Keratinocyte (primary cell): ENCODE data around the gene IL17REL. TPM values are rescaled to one million over a fixed set of nuclear protein-coding genes. Genes with fewer than 3 reads are reported as not detected.

Experiments used
- DNase-seq: peaks from one replicate; pipeline ENCODE4 v3.0.0-alpha.2; 2011; ENCODE audit warnings: low read depth, missing footprints, low spot score
- FAIRE-seq: peaks from 2 replicates; lab custom pipeline; 2011; peaks lifted over from hg19 to GRCh38; lab: Jason Lieb, UNC
- H2AFZ ChIP-seq: 2 replicates; pipeline ENCODE4 v1.6.0; 2012; ENCODE audit warnings: low read length, control low read depth, inconsistent platforms; ENCODE audit not compliant: control insufficient read depth
- H3K27ac ChIP-seq: 2 replicates; pipeline ENCODE4 v1.5.1; 2011; ENCODE audit warnings: low read length; ENCODE audit not compliant: control insufficient read depth, insufficient read depth
- H3K27me3 ChIP-seq: 3 replicates; pipeline ENCODE4 v1.6.0; 2011; ENCODE audit warnings: low read length; ENCODE audit not compliant: control insufficient read depth, insufficient read depth; ENCODE audit errors: extremely low read depth
- H3K36me3 ChIP-seq, 2 experiments: 2 replicates in 1 of 2; 3 replicates in 1 of 2; pipeline ENCODE4 v1.5.1; 2011; ENCODE audit warnings: low read length in 2 of 2, mild to moderate bottlenecking in 1 of 2; ENCODE audit not compliant: control insufficient read depth in 2 of 2, insufficient read depth in 2 of 2; ENCODE audit errors: extremely low read depth in 1 of 2
- H3K4me1 ChIP-seq: 3 replicates; pipeline ENCODE4 v1.5.1; 2011; ENCODE audit warnings: low read length; ENCODE audit not compliant: control insufficient read depth, insufficient read depth; ENCODE audit errors: extremely low read depth
- H3K4me2 ChIP-seq: 3 replicates; pipeline ENCODE4 v1.6.0; 2011; ENCODE audit warnings: low read depth, low read length; ENCODE audit not compliant: control insufficient read depth, insufficient read depth; ENCODE audit errors: extremely low read depth
- H3K4me3 ChIP-seq, 3 experiments: fragments of 200-600 bp in 1 of 3; sonication (generic) in 1 of 3; 2 replicates in 2 of 3; 3 replicates in 1 of 3; pipeline ENCODE4 v1.5.1; 2011 to 2016; ENCODE audit warnings: low read length in 3 of 3, mild to moderate bottlenecking in 3 of 3, control low read depth in 2 of 3, inconsistent platforms in 1 of 3, low read depth in 1 of 3, mixed read lengths in 1 of 3, mixed run types in 1 of 3, moderate library complexity in 1 of 3; ENCODE audit not compliant: control insufficient read depth in 2 of 3, insufficient read depth in 2 of 3; ENCODE audit errors: extremely low read depth in 1 of 3
- H3K79me2 ChIP-seq: 2 replicates; pipeline ENCODE4 v1.6.0; 2012; ENCODE audit warnings: low read length; ENCODE audit not compliant: control insufficient read depth, insufficient read depth
- H3K9ac ChIP-seq: 3 replicates; pipeline ENCODE4 v1.6.0; 2011; ENCODE audit warnings: low read length; ENCODE audit not compliant: control insufficient read depth, insufficient read depth; ENCODE audit errors: extremely low read depth
- H3K9me1 ChIP-seq: 3 replicates; pipeline ENCODE4 v1.6.0; 2011; ENCODE audit warnings: low read length; ENCODE audit not compliant: control insufficient read depth, insufficient read depth; ENCODE audit errors: extremely low read depth
- H3K9me3 ChIP-seq: 2 replicates; pipeline ENCODE4 v1.5.1; 2012; ENCODE audit warnings: low read depth, low read length; ENCODE audit not compliant: control insufficient read depth
- H4K20me1 ChIP-seq: 3 replicates; pipeline ENCODE4 v1.6.0; 2011; ENCODE audit warnings: low read length; ENCODE audit not compliant: control insufficient read depth, insufficient read depth; ENCODE audit errors: extremely low read depth
- EZH2 ChIP-seq: IDR thresholded peaks from one replicate; pipeline ENCODE4 v1.6.1; 2012; ENCODE audit warnings: inconsistent platforms, mild to moderate bottlenecking, low read length, moderate library complexity
- dilution Hi-C: fragments of 300-500 bp; cut with MboI; formaldehyde crosslinking; loops from one replicate; pipeline ENCODE4 v1.7.0; 2020; ENCODE audit warnings: low sequenced_read_pairs; ENCODE audit not compliant: extremely low pct_ligation_motif_present
- polyA plus RNA-seq, 5 experiments: library from polyadenylated mRNA; depleted of rRNA in 3 of 5; stranded (reverse) in 3 of 5; stranded (forward) in 1 of 5; unstranded in 1 of 5; fragments of >200 nt; gene quantifications; 1 replicate in 1 of 5; 2 replicates in 3 of 5; 3 replicates in 1 of 5; pipeline versions ENCODE4 v1.2.1 to v1.2.3, GENCODE V29; 2011 to 2012; ENCODE audit warnings: missing spikeins in 2 of 5, low read depth in 1 of 5, low replicate concordance in 1 of 5
- TF ChIP-seq, protein P1 (sequence below), 3 experiments: IDR thresholded peaks in 1 of 3; conservative IDR thresholded peaks in 1 of 3; optimal IDR thresholded peaks in 1 of 3; 2 replicates in 2 of 3; 3 replicates in 1 of 3; pipeline versions ENCODE3 to v1.5.1; 2011; ENCODE audit warnings: low read length in 3 of 3, mild to moderate bottlenecking in 3 of 3, moderate library complexity in 2 of 3, control low read depth in 1 of 3, inconsistent platforms in 1 of 3; ENCODE audit not compliant: insufficient read depth in 2 of 3; ENCODE audit errors: extremely low read depth in 1 of 3

The IL17REL gene
- polyA plus RNA-seq, 1 donor (not counting 4 experiments of a cell fraction or from before 2014, with no cell fraction given), result not detected

DNA sequence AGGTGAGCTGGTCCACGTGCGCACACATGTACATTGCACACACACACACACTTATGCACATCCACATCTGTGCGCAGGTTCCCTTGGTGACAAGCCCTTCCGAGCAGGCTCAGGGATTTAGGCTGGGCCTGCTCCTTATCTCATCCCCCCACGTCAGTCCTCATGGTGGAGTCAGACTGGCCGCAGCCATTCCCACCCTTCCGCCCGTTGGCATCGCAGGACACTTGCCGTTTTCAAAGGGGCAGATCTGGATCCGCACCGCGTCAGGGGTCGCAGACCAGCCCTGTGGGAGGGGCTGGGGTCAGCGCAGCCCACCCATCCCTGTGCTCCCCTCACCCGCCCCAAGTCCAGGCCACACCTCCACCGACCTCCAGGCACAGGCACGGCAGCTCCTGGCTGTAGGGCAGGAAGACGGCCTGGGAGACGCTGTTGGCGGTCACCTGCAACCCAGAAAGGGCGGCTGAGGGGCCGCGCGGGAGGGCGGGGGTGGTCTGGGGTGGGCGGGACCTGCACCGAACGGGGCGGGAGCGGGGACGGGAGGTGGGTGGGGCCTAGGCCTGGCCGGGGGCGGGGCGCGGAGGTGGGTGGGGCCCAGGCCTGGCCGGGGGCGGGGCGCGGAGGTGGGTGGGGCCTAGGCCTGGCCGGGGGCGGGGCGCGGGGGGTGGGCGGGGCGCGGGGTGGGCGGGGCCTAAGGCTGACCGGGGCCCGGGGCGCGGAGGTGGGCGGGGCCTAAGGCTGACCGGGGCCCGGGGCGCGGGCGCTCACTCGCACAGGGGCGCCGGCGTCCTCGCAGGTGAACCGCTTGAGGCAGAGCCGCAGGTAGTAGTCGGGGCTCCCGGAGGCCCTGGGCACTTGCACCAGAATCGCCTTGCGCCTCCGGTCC lies 13.3 kb downstream of the IL17REL start:
- H3K4me2 ChIP-seq, result no peak overlapping the region
- H3K9ac ChIP-seq, result no peak overlapping the region
- no peak overlapping the region for H3K27ac ChIP-seq
- H2AFZ ChIP-seq, result no peak overlapping the region
- TF ChIP-seq EZH2, result no peak
- TF ChIP-seq, protein P1, sequence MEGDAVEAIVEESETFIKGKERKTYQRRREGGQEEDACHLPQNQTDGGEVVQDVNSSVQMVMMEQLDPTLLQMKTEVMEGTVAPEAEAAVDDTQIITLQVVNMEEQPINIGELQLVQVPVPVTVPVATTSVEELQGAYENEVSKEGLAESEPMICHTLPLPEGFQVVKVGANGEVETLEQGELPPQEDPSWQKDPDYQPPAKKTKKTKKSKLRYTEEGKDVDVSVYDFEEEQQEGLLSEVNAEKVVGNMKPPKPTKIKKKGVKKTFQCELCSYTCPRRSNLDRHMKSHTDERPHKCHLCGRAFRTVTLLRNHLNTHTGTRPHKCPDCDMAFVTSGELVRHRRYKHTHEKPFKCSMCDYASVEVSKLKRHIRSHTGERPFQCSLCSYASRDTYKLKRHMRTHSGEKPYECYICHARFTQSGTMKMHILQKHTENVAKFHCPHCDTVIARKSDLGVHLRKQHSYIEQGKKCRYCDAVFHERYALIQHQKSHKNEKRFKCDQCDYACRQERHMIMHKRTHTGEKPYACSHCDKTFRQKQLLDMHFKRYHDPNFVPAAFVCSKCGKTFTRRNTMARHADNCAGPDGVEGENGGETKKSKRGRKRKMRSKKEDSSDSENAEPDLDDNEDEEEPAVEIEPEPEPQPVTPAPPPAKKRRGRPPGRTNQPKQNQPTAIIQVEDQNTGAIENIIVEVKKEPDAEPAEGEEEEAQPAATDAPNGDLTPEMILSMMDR (optimal IDR thresholded peaks at IDR 0.05 in 1 of 3, IDR thresholded peaks at IDR 0.05 in 1 of 3, conservative IDR thresholded peaks at IDR 0.05 in 1 of 3; ENCODE audit: extremely low read depth in 1 of 3, insufficient read depth in 2 of 3, low read length in 3 of 3), result no peak
- H4K20me1 ChIP-seq, result no peaks in the 10 kb centered on the region
- H3K79me2 ChIP-seq, result no peaks in the 10 kb centered on the region
- H3K9me3 ChIP-seq, result no peaks in the 10 kb centered on the region
- no peaks in the 10 kb centered on the region for H3K4me1 ChIP-seq
- no peaks in the 10 kb centered on the region for H3K9me1 ChIP-seq
- no peak overlapping the region for H3K4me3 ChIP-seq
- no peak for FAIRE-seq
- H3K36me3 ChIP-seq, result no peaks in the 10 kb centered on the region
- dilution Hi-C loops, result no loop called here
- peaks cover 4% of the 10 kb centered on the region for H3K27me3 ChIP-seq
- no peak for DNase-seq

- Histone ChIP-seq H2AFZ (no peak overlapping the region), H3K27ac (no peak overlapping the region), H4K20me1 (no peaks in the 10 kb centered on the region), H3K79me2 (no peaks in the 10 kb centered on the region), H3K9me3 (no peaks in the 10 kb centered on the region), H3K27me3 (peaks cover 4% of the 10 kb centered on the region), H3K4me1 (no peaks in the 10 kb centered on the region), H3K36me3 (no peaks in the 10 kb centered on the region), H3K9ac (no peak overlapping the region), H3K4me2 (no peak overlapping the region), H3K4me3 (no peak overlapping the region), H3K9me1 (no peaks in the 10 kb centered on the region)
- DNase-seq, result no peak
- TF ChIP-seq, protein P1 (optimal IDR thresholded peaks at IDR 0.05 in 1 of 3, IDR thresholded peaks at IDR 0.05 in 1 of 3, conservative IDR thresholded peaks at IDR 0.05 in 1 of 3; ENCODE audit: extremely low read depth in 1 of 3, insufficient read depth in 2 of 3, low read length in 3 of 3), result no peak
- TF ChIP-seq EZH2, result no peak
- dilution Hi-C loops, result no loop called here
- no peak for FAIRE-seq
Measured at GRCh38 chr22:49998718-49999062, 13.9 kb downstream of the IL17REL start.
